ENCODE results near the gene VAMP8. TPM values are rescaled to one million over a fixed set of nuclear protein-coding genes. Genes with fewer than 3 reads are reported as not detected.

VAMP8 gene
- polyA plus RNA-seq, 2 of the 4 experiments (the other 2 are of a cell fraction) = 18.5 to 41.1 TPM

DNA sequence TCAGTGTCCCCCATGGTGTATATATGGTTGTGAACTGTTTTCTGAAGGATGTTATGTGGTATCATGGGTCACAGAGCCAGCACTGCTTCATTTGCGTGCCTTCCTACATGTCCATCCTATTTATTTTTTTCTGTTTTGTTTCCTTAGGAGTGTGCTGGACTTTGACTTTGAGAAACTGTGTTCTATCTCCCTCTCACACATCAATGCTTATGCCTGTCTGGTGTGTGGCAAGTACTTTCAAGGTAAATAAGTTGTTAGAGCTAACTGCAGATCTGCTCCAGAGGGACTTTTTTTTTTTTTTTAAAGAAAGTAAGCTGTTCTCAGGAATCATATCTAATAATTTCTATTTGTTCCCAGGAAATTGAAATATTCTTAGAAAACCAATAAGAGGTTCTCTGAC, 44.0 kb downstream of the VAMP8 start:
- WGBS (ENCODE audit: missing lambda C conversion rate) = 91% methylated on average over 1 of the region's 1 CpG
- CTCF ChIA-PET = interaction anchor here (1.0 to 15.7 kb wide), 8 partner anchors 15 to 458 kb away, joined by 3 to 229 read pairs (median 6); no protein-coding TSS in a partner anchor
- no peak for TF ChIP-seq NPAS2 (CRISPR knock-in tag; IDR thresholded peaks at IDR 0.05; ENCODE audit: borderline replicate concordance)
- no peak for TF ChIP-seq CBX8 (IDR thresholded peaks at IDR 0.05)
- TF ChIP-seq EHF (CRISPR knock-in tag; IDR thresholded peaks at IDR 0.05) = no peak
- TF ChIP-seq ZFP36 (IDR thresholded peaks at IDR 0.05; ENCODE audit: borderline replicate concordance, partially characterized antibody) = no peak
- no peak for TF ChIP-seq EP300 (IDR thresholded peaks at IDR 0.05)
- no peak for TF ChIP-seq HOXB5 (CRISPR knock-in tag; IDR thresholded peaks at IDR 0.05)
- TF ChIP-seq, protein P1, sequence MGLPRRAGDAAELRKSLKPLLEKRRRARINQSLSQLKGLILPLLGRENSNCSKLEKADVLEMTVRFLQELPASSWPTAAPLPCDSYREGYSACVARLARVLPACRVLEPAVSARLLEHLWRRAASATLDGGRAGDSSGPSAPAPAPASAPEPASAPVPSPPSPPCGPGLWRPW (IDR thresholded peaks at IDR 0.05) = no peak
- no peak for TF ChIP-seq CHD2 (IDR thresholded peaks at IDR 0.05; ENCODE audit: low read length, partially characterized antibody)
- no peak for TF ChIP-seq JUNB (IDR thresholded peaks at IDR 0.05)
- no peak for TF ChIP-seq CBX2 (IDR thresholded peaks at IDR 0.05; ENCODE audit: borderline replicate concordance, low read depth)
- no peak for TF ChIP-seq JUN (IDR thresholded peaks at IDR 0.05)
- no peak for TF ChIP-seq ZNF302 (CRISPR knock-in tag; IDR thresholded peaks at IDR 0.05)
- TF ChIP-seq KDM1A (IDR thresholded peaks at IDR 0.05; ENCODE audit: low read depth) = no peak
- TF ChIP-seq RCOR1 (IDR thresholded peaks at IDR 0.05; ENCODE audit: low read depth, low read length) = no peak
- TF ChIP-seq FOSL2 (IDR thresholded peaks at IDR 0.05) = no peak
- TF ChIP-seq FOSL2 (CRISPR knock-in tag; IDR thresholded peaks at IDR 0.05) = no peak
- no peak for TF ChIP-seq POLR2AphosphoS2 (conservative IDR thresholded peaks at IDR 0.05; ENCODE audit: low read length)
- no peaks in the 10 kb centered on the region for H3K9me3 ChIP-seq
- H3K27ac ChIP-seq = no peak overlapping the region
- no peak overlapping the region for H3K4me3 ChIP-seq
- DNase-seq (ENCODE audit: low read depth in 1 of 2, low spot score in 1 of 2) (no peak), ATAC-seq (no peak), FAIRE-seq (no peak)
- H3K4me2 ChIP-seq = no peak overlapping the region
- POLR2A ChIA-PET = no interaction called here
- H3K4me1 ChIP-seq = peaks cover 13% of the 10 kb centered on the region

GRCh38 chr2:85623991-85624390, 46.6 kb downstream of the VAMP8 start:
- Histone ChIP-seq H3K27ac (no peak overlapping the region), H3K4me3 (no peak overlapping the region), H3K4me2 (no peak overlapping the region), H3K4me1 (no peaks in the 10 kb centered on the region), H3K9me3 (no peaks in the 10 kb centered on the region)
- DNase-seq (ENCODE audit: low read depth in 1 of 2, low spot score in 1 of 2) (no peak), FAIRE-seq (no peak), ATAC-seq (no peak)
- ChIA-PET CTCF (interaction anchor here (0.7 to 15.7 kb wide), 3 partner anchors 12 to 65 kb away, joined by 3 to 229 read pairs (median 3); no protein-coding TSS in a partner anchor), POLR2A (no interaction called here)
- TF ChIP-seq, protein P1 (IDR thresholded peaks at IDR 0.05) = no peak
- TF ChIP-seq, protein P2, sequence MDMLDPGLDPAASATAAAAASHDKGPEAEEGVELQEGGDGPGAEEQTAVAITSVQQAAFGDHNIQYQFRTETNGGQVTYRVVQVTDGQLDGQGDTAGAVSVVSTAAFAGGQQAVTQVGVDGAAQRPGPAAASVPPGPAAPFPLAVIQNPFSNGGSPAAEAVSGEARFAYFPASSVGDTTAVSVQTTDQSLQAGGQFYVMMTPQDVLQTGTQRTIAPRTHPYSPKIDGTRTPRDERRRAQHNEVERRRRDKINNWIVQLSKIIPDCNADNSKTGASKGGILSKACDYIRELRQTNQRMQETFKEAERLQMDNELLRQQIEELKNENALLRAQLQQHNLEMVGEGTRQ (IDR thresholded peaks at IDR 0.05) = no peak
- no peak for TF ChIP-seq GATA3 (IDR thresholded peaks at IDR 0.05; ENCODE audit: borderline replicate concordance)
- no peak for TF ChIP-seq CEBPB (IDR thresholded peaks at IDR 0.05)
- no peak for TF ChIP-seq CHD4 (IDR thresholded peaks at IDR 0.05; ENCODE audit: borderline replicate concordance)
- TF ChIP-seq EHMT2 (IDR thresholded peaks at IDR 0.05; ENCODE audit: low read depth) = no peak
- no peak for TF ChIP-seq MAFK (IDR thresholded peaks at IDR 0.05; ENCODE audit: partially characterized antibody)
- no peak for TF ChIP-seq ZNF302 (CRISPR knock-in tag; IDR thresholded peaks at IDR 0.05)
- TF ChIP-seq HMGXB4 (CRISPR knock-in tag; IDR thresholded peaks at IDR 0.05; ENCODE audit: borderline replicate concordance) = no peak
- TF ChIP-seq PHF8 (IDR thresholded peaks at IDR 0.05; ENCODE audit: borderline replicate concordance, low read depth) = no peak
- no peak for TF ChIP-seq RAD21 (conservative IDR thresholded peaks at IDR 0.05 in 1 of 2, IDR thresholded peaks at IDR 0.05 in 1 of 2)
- no peak for TF ChIP-seq POLR2AphosphoS2 (conservative IDR thresholded peaks at IDR 0.05; ENCODE audit: low read length)
- TF ChIP-seq EP300 (IDR thresholded peaks at IDR 0.05) = no peak
- TF ChIP-seq KDM1A (IDR thresholded peaks at IDR 0.05; ENCODE audit: low read depth) = no peak
- no peak for TF ChIP-seq NFE2L2 (conservative IDR thresholded peaks at IDR 0.05; ENCODE audit: low read length)
- TF ChIP-seq RARB (CRISPR knock-in tag; IDR thresholded peaks at IDR 0.05) = no peak
- no peak for TF ChIP-seq POLR2A (IDR thresholded peaks at IDR 0.05; ENCODE audit: low read length)
- WGBS (ENCODE audit: missing lambda C conversion rate) = 93% methylated on average over 5 of the region's 5 CpGs

Measured in A549 (cell line).